Umbilical cord (tissue), 2 donors: ENCODE results near the gene CCDC159. TPM values are rescaled to one million over a fixed set of nuclear protein-coding genes. Genes with fewer than 3 reads are reported as not detected.

Experiments used
- DNase-seq: peaks from one replicate; pipeline ENCODE4 v3.0.0-alpha.2; 2015; ENCODE audit warnings: low spot score
- total RNA-seq: library from RNA; depleted of rRNA; stranded (reverse); fragments of >200 nt; gene quantifications from one replicate; pipeline ENCODE4 v1.2.3, GENCODE V29; 2014; ENCODE audit warnings: low replicate concordance; ENCODE audit not compliant: insufficient read depth

The CCDC159 gene
- total RNA-seq, 1 donor from 2014 or later: 3.4 TPM

- DNase-seq: no peak
These were observed 44.0 kb downstream of the CCDC159 start for GRCh38 chr19:11390359-11390758.

- no peak for DNase-seq
These were observed 44.8 kb downstream of the CCDC159 start for GRCh38 chr19:11390933-11391680.

GRCh38 chr19:11397089-11397610, 50.8 kb downstream of the CCDC159 start:
- DNase-seq: no peak

GRCh38 chr19:11399667-11400066, 53.3 kb downstream of the CCDC159 start:
- no peak for DNase-seq

GRCh38 chr19:11400798-11401197, 54.5 kb downstream of the CCDC159 start:
- no peak for DNase-seq

- DNase-seq: no peak
These were observed 55.7 kb downstream of the CCDC159 start for GRCh38 chr19:11401808-11402543.

Other genes with a start within 250 kb of the CCDC159 start
- gene SPC24, start 190.7 kb upstream of the CCDC159 start, total RNA-seq: 4.3 TPM
- 331 TPM for gene KANK2, start 149.0 kb upstream of the CCDC159 start, total RNA-seq
- gene ANGPTL8, start 106.9 kb upstream of the CCDC159 start, total RNA-seq: not detected
- gene DOCK6, start 84.0 kb upstream of the CCDC159 start, total RNA-seq: 14.2 TPM
- gene TSPAN16, start 50.4 kb upstream of the CCDC159 start, total RNA-seq: not detected
- 22.4 TPM for gene RAB3D, start 6.9 kb upstream of the CCDC159 start, total RNA-seq
- gene TMEM205, start 251 bp upstream of the CCDC159 start, total RNA-seq: 49.8 TPM
- 3.4 TPM for gene PLPPR2, start 8.9 kb downstream of the CCDC159 start, total RNA-seq
- 0.48 TPM for gene SWSAP1, start 28.1 kb downstream of the CCDC159 start, total RNA-seq
- gene EPOR, start 37.8 kb downstream of the CCDC159 start, total RNA-seq: 7.9 TPM
- 0.96 TPM for gene RGL3, start 72.8 kb downstream of the CCDC159 start, total RNA-seq
- 1.4 TPM for gene ODAD3, start 88.6 kb downstream of the CCDC159 start, total RNA-seq
- gene PRKCSH, start 89.1 kb downstream of the CCDC159 start, total RNA-seq: 182 TPM
- 1.2 TPM for gene ELAVL3, start 134.5 kb downstream of the CCDC159 start, total RNA-seq
- 14.7 TPM for gene ZNF653, start 159.3 kb downstream of the CCDC159 start, total RNA-seq
- 43.8 TPM for gene ECSIT, start 182.6 kb downstream of the CCDC159 start, total RNA-seq
- 1,035 TPM for gene CNN1, start 192.3 kb downstream of the CCDC159 start, total RNA-seq
- gene ELOF1, start 212.7 kb downstream of the CCDC159 start, total RNA-seq: 8.7 TPM
- 2.6 TPM for gene ACP5, start 231.1 kb downstream of the CCDC159 start, total RNA-seq